ENCODE results near the gene NECAB2. TPM values are rescaled to one million over a fixed set of nuclear protein-coding genes. Genes with fewer than 3 reads are reported as not detected.

The NECAB2 gene
- total RNA-seq, 4 donors from 2014 or later = not detected

GRCh38 chr16:83992624-83993023 is 24.6 kb downstream of the NECAB2 start:
- no peak overlapping the region for H3K27ac ChIP-seq
- no peaks in the 10 kb centered on the region for H3K36me3 ChIP-seq
- H3K4me3 ChIP-seq = no peak overlapping the region
- in situ Hi-C loops (cut with MboI; ENCODE audit: low sequenced_read_pairs in 4 of 4) (no loop called here), intact Hi-C loops (cut with DNase I; ENCODE audit: low total_unique reads) (no loop called here)
- no peak for TF ChIP-seq POLR2A (IDR thresholded peaks at IDR 0.05)
- no peak for TF ChIP-seq CTCF (IDR thresholded peaks at IDR 0.05 in 4 of 5, conservative IDR thresholded peaks at IDR 0.05 in 1 of 5)
- peaks cover 4 to 11% of the 10 kb centered on the region in 2 donors for H3K4me1 ChIP-seq
- H3K27me3 ChIP-seq = peaks cover 0 to 3% (median 0%) of the 10 kb centered on the region in 3 donors
- no peaks in the 10 kb centered on the region for H3K9me3 ChIP-seq
- ATAC-seq (peak in 1 of 2 donors; percentile 81), DNase-seq (peak in 1 of 2 donors; percentile 24)

- Histone ChIP-seq H3K9me3 (no peaks in the 10 kb centered on the region), H3K27me3 (peaks cover 0 to 3% (median 0%) of the 10 kb centered on the region in 3 donors), H3K4me1 (peaks cover 4 to 11% of the 10 kb centered on the region in 2 donors), H3K27ac (no peak overlapping the region), H3K4me3 (no peak overlapping the region), H3K36me3 (no peaks in the 10 kb centered on the region)
- TF ChIP-seq POLR2A (IDR thresholded peaks at IDR 0.05) (no peak), CTCF (IDR thresholded peaks at IDR 0.05 in 4 of 5, conservative IDR thresholded peaks at IDR 0.05 in 1 of 5) (no peak)
- ATAC-seq (no peak), DNase-seq (no peak)
- in situ Hi-C loops (cut with MboI; ENCODE audit: low sequenced_read_pairs in 4 of 4) (no loop called here), intact Hi-C loops (cut with DNase I; ENCODE audit: low total_unique reads) (no loop called here)
These were observed 26.0 kb downstream of the NECAB2 start for GRCh38 chr16:83994087-83994486.

GRCh38 chr16:83994703-83995102 is 26.7 kb downstream of the NECAB2 start:
- H3K9me3 ChIP-seq = no peaks in the 10 kb centered on the region
- in situ Hi-C loops (cut with MboI; ENCODE audit: low sequenced_read_pairs in 4 of 4) = no loop called here
- intact Hi-C loops (cut with DNase I; ENCODE audit: low total_unique reads) = no loop called here
- peaks cover 4 to 11% of the 10 kb centered on the region in 2 donors for H3K4me1 ChIP-seq
- peaks cover 0 to 3% (median 0%) of the 10 kb centered on the region in 3 donors for H3K27me3 ChIP-seq
- DNase-seq (no peak), ATAC-seq (no peak)
- no peak overlapping the region for H3K4me3 ChIP-seq
- no peaks in the 10 kb centered on the region for H3K36me3 ChIP-seq
- H3K27ac ChIP-seq = no peak overlapping the region
- TF ChIP-seq POLR2A (IDR thresholded peaks at IDR 0.05) = no peak
- TF ChIP-seq CTCF (IDR thresholded peaks at IDR 0.05 in 4 of 5, conservative IDR thresholded peaks at IDR 0.05 in 1 of 5) = no peak

- H3K9me3 ChIP-seq = no peaks in the 10 kb centered on the region
- H3K4me3 ChIP-seq = no peak overlapping the region
- H3K36me3 ChIP-seq = no peaks in the 10 kb centered on the region
- intact Hi-C loops (cut with DNase I; ENCODE audit: low total_unique reads) = no loop called here
- no peak for ATAC-seq
- H3K27me3 ChIP-seq = peaks cover 0 to 3% (median 0%) of the 10 kb centered on the region in 3 donors
- TF ChIP-seq POLR2A (IDR thresholded peaks at IDR 0.05) (no peak), CTCF (IDR thresholded peaks at IDR 0.05 in 4 of 5, conservative IDR thresholded peaks at IDR 0.05 in 1 of 5) (no peak)
- DNase-seq = no peak
- in situ Hi-C loops (cut with MboI; ENCODE audit: low sequenced_read_pairs in 4 of 4) = no loop called here
- no peak overlapping the region for H3K27ac ChIP-seq
- peaks cover 4 to 11% of the 10 kb centered on the region in 2 donors for H3K4me1 ChIP-seq
These were observed 27.7 kb downstream of the NECAB2 start for GRCh38 chr16:83995754-83996153.
